CD4-positive, alpha-beta T cell (primary cell): ENCODE data around the gene DMRTC2. TPM values are rescaled to one million over a fixed set of nuclear protein-coding genes. Genes with fewer than 3 reads are reported as not detected.

Experiments used
- ATAC-seq: fragments of 200-7000 bp; cut with Tn5 transposase; one replicate; pipeline ENCODE4 v1.10.0; 2022; ENCODE audit warnings: mild to moderate bottlenecking; ENCODE audit not compliant: poor library complexity
- CTCF ChIA-PET: fragments of 350-600 bp; sonication (Branson Sonifier 250); formaldehyde crosslinking; loops from one replicate; lab custom pipeline; 2021; ENCODE audit warnings: antibody characterized with exemption, inconsistent platforms; lab: Charles Lee
- POLR2A ChIA-PET: fragments of 350-600 bp; sonication (Branson Sonifier 250); formaldehyde crosslinking; loops from one replicate; lab custom pipeline; 2021; ENCODE audit warnings: antibody characterized with exemption, inconsistent platforms; lab: Charles Lee
- DNase-seq, 14 experiments: peaks; one replicate each; pipeline ENCODE4 v3.0.0-alpha.2; 2013 to 2020; ENCODE audit warnings: mixed read lengths in 2 of 14
- H3K27ac ChIP-seq, 2 donors: one replicate each; pipeline versions ENCODE4 v1.5.1 to v1.7.0; 2013; ENCODE audit warnings: low read length in 2 of 2, low read depth in 1 of 2, mild to moderate bottlenecking in 1 of 2
- H3K27me3 ChIP-seq, 2 experiments: 1 replicate in 1 of 2; 2 replicates in 1 of 2; pipeline versions ENCODE4 v1.6.1 to v1.7.0; 2013; ENCODE audit warnings: low read length in 2 of 2, control low read depth in 1 of 2, mild to moderate bottlenecking in 1 of 2, moderate library complexity in 1 of 2; ENCODE audit not compliant: insufficient read depth in 2 of 2, control insufficient read depth in 1 of 2
- H3K36me3 ChIP-seq: one replicate; pipeline ENCODE4 v1.6.1; 2013; ENCODE audit warnings: low read length, control low read depth; ENCODE audit not compliant: insufficient read depth
- H3K4me1 ChIP-seq: one replicate; pipeline ENCODE4 v1.6.1; 2013; ENCODE audit warnings: low read length, control low read depth; ENCODE audit not compliant: insufficient read depth
- H3K4me3 ChIP-seq: one replicate; pipeline ENCODE4 v1.5.1; 2013; ENCODE audit warnings: mild to moderate bottlenecking, low read length, moderate library complexity
- H3K9me3 ChIP-seq, 2 experiments: 1 replicate in 1 of 2; 2 replicates in 1 of 2; pipeline versions ENCODE4 v1.6.1 to v1.7.0; 2013; ENCODE audit warnings: low read length in 2 of 2, mild to moderate bottlenecking in 2 of 2, control low read depth in 1 of 2, moderate library complexity in 1 of 2; ENCODE audit not compliant: control insufficient read depth in 1 of 2, insufficient read depth in 1 of 2
- H3K27ac Mint-ChIP-seq: one replicate; pipeline ENCODE4 v1.8.0; 2020; ENCODE audit warnings: mixed read lengths
- H3K27me3 Mint-ChIP-seq: one replicate; pipeline ENCODE4 v1.8.0; 2021; ENCODE audit warnings: mixed read lengths
- H3K36me3 Mint-ChIP-seq: one replicate; pipeline ENCODE4 v1.8.0; 2021; ENCODE audit warnings: low read depth, mixed read lengths
- H3K4me1 Mint-ChIP-seq: one replicate; pipeline ENCODE4 v1.8.0; 2021; ENCODE audit warnings: low read depth, mixed read lengths
- H3K4me3 Mint-ChIP-seq: one replicate; pipeline ENCODE4 v1.8.0; 2020; ENCODE audit warnings: mild to moderate bottlenecking, mixed read lengths
- H3K9me3 Mint-ChIP-seq: one replicate; pipeline ENCODE4 v1.8.0; 2020; ENCODE audit warnings: mixed read lengths
- CTCF ChIP-seq: fragments of 200-600 bp; IDR thresholded peaks from one replicate; pipeline ENCODE4 v1.8.0; 2022; ENCODE audit warnings: antibody characterized with exemption, mild to moderate bottlenecking
- intact Hi-C, 2 experiments: fragments of 100-400 bp; cut with DNase I in 1 of 2; cut with micrococcal nuclease in 1 of 2; formaldehyde crosslinking; loops; one replicate each; pipeline versions ENCODE4 v1.15.1 to v1.9.0; 2023 to 2025; cut with DNase I, micrococcal nuclease
- polyA plus RNA-seq, 2 donors: library from polyadenylated mRNA; unstranded; fragments of 120-200 nt; gene quantifications; one replicate each; pipeline ENCODE4 v1.2.1, GENCODE V29; 2013
- total RNA-seq, 174 experiments: library from RNA in 2 of 174; stranded (reverse) in 2 of 174; gene quantifications; one replicate each; pipeline ENCODE4 v1.2.3 and lab custom pipeline; 2021 to 2026

DMRTC2 gene
- total RNA-seq: not detected
- not detected for polyA plus RNA-seq (2013, experiment 1 of 2)
- not detected for polyA plus RNA-seq (2013, experiment 2 of 2)
- total RNA-seq (lab: John Stamatoyannopoulos, UW): 0 to 0.10 (median 0) reads per million in 172 experiments

- Histone ChIP-seq H3K27ac (no peak within 1 kb of the TSS), H3K9me3 (peaks cover 0 to 10% of the 10 kb centered on the region in 2 experiments), H3K4me3 (no peak within 1 kb of the TSS), H3K4me1 (no peaks in the 10 kb centered on the region), H3K27me3 (no peaks in the 10 kb centered on the region), H3K36me3 (no peaks in the 10 kb centered on the region)
- POLR2A ChIA-PET: no interaction called here
- no peak within 1 kb of the TSS for H3K27ac Mint-ChIP-seq
- H3K36me3 Mint-ChIP-seq: no peaks in the 10 kb centered on the region
- DNase-seq (no peak), ATAC-seq (no peak)
- CTCF ChIA-PET: no interaction called here
- no peak for TF ChIP-seq CTCF
- H3K4me1 Mint-ChIP-seq: no peaks in the 10 kb centered on the region
- intact Hi-C loops: no loop called here
- H3K27me3 Mint-ChIP-seq: no peaks in the 10 kb centered on the region
- no peak within 1 kb of the TSS for H3K4me3 Mint-ChIP-seq
- no peaks in the 10 kb centered on the region for H3K9me3 Mint-ChIP-seq
These were observed at the start of gene DMRTC2 for GRCh38 chr19:41845001-41845050. DMRTC2 (plus strand) TSS chr19:41845042; CDS start chr19:41847429, 2,387 bp downstream.

GRCh38 chr19:41796362-41796761, 48.5 kb upstream of the DMRTC2 start, which contains the start of gene CEACAM3:
CEACAM3 (plus strand) TSS chr19:41796587; CDS start chr19:41796678, 91 bp downstream.
- ChIA-PET POLR2A (no interaction called here), CTCF (no interaction called here)
- H3K36me3 ChIP-seq: no peaks in the 10 kb centered on the region
- Mint-ChIP-seq H3K4me3 (no peak within 1 kb of the TSS), H3K36me3 (no peaks in the 10 kb centered on the region), H3K27ac (no peak within 1 kb of the TSS), H3K4me1 (no peaks in the 10 kb centered on the region), H3K27me3 (peaks cover 30% of the 10 kb centered on the region), H3K9me3 (no peaks in the 10 kb centered on the region)
- intact Hi-C loops: loop anchor here in 1 of 2 experiments (2.0 kb wide), 1 partner anchor 24 kb away; no protein-coding TSS in a partner anchor
- no peak for TF ChIP-seq CTCF
- no peak within 1 kb of the TSS for H3K27ac ChIP-seq
- no peak for ATAC-seq
- no peaks in the 10 kb centered on the region for H3K4me1 ChIP-seq
- H3K9me3 ChIP-seq: no peaks in the 10 kb centered on the region
- DNase-seq: no peak
- peaks cover 17 to 19% of the 10 kb centered on the region in 2 experiments for H3K27me3 ChIP-seq
- H3K4me3 ChIP-seq: no peak within 1 kb of the TSS

- CTCF ChIA-PET: no interaction called here
- TF ChIP-seq CTCF: no peak
These were observed 47.9 kb upstream of the DMRTC2 start for GRCh38 chr19:41796901-41797300.

More at GRCh38 chr19:41796901-41797300, 47.9 kb upstream of the DMRTC2 start:
- ATAC-seq: no peak
- no peaks in the 10 kb centered on the region for H3K4me1 Mint-ChIP-seq
- no peak for DNase-seq
- Histone ChIP-seq H3K4me1 (no peaks in the 10 kb centered on the region), H3K27ac (no peak overlapping the region), H3K27me3 (peaks cover 13 to 15% of the 10 kb centered on the region in 2 experiments), H3K9me3 (no peaks in the 10 kb centered on the region), H3K36me3 (no peaks in the 10 kb centered on the region), H3K4me3 (no peak overlapping the region)
- intact Hi-C loops: loop anchor here in 1 of 2 experiments (2.0 kb wide), 1 partner anchor 24 kb away; no protein-coding TSS in a partner anchor
- peaks cover 24% of the 10 kb centered on the region for H3K27me3 Mint-ChIP-seq
- POLR2A ChIA-PET: no interaction called here
- H3K27ac Mint-ChIP-seq: no peak overlapping the region
- H3K36me3 Mint-ChIP-seq: no peaks in the 10 kb centered on the region
- no peaks in the 10 kb centered on the region for H3K9me3 Mint-ChIP-seq
- H3K4me3 Mint-ChIP-seq: no peak overlapping the region
